HG02970 (cell line): ENCODE data around the gene NAV2.

Source experiments
- ATAC-seq: cut with Tn5 transposase; IDR thresholded peaks from one replicate; pipeline ENCODE4 v1.9.1; 2021; ENCODE audit warnings: mild to moderate bottlenecking, moderate library complexity, moderate number of reproducible peaks; ENCODE audit not compliant: unreplicated experiment, low FRiP score

Gene NAV2

DNA sequence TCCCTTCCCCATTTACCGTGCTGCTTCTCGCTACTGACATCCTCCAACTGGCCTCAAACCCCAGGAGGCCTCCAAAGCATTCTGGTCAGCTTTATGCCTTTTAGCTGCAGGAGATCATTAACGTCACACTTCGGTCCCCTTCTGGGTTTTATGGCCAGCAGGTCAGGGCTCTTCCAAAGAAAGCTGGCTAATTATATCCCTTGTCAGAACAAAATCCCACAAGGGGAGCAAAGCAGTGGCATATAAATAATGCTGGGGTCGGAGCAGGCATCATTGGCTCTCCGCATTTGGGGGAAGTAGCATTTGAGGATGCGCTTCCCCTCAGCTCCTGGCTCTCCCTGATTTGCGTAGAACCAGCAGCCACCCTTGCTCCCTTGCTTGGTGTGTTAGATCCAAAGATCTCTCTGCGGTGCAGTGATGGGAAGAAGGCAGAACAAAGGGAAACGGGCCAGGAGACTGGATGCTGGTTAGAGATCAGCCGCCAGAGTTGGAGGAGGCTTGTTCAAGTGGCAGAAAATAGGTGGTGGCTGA lies 330.2 kb downstream of the NAV2 start:
- ATAC-seq: no peak

GRCh38 chr11:20043992-20044391 lies 331.4 kb downstream of the NAV2 start:
- ATAC-seq: no peak

DNA sequence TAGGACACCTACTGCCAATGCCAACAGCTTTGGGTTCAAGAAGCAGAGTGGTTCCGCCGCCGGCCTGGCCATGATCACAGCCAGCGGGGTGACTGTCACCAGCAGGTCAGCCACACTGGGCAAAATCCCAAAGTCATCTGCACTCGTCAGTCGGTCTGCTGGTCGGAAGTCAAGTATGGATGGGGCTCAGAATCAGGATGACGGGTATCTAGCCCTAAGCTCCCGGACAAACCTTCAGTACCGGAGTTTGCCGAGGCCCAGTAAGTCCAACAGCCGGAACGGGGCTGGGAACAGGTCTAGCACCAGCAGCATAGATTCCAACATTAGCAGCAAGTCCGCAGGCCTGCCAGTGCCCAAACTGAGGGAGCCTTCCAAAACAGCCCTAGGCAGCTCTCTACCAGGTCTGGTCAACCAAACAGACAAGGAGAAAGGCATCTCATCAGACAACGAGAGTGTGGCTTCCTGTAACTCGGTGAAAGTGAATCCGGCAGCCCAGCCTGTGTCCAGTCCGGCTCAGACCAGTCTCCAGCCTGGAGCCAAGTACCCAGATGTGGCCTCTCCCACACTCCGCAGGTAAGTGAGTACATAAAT lies 332.6 kb downstream of the NAV2 start:
- ATAC-seq: no peak

- ATAC-seq: no peak
Observed at GRCh38 chr11:20046416-20046815, 333.8 kb downstream of the NAV2 start.

DNA sequence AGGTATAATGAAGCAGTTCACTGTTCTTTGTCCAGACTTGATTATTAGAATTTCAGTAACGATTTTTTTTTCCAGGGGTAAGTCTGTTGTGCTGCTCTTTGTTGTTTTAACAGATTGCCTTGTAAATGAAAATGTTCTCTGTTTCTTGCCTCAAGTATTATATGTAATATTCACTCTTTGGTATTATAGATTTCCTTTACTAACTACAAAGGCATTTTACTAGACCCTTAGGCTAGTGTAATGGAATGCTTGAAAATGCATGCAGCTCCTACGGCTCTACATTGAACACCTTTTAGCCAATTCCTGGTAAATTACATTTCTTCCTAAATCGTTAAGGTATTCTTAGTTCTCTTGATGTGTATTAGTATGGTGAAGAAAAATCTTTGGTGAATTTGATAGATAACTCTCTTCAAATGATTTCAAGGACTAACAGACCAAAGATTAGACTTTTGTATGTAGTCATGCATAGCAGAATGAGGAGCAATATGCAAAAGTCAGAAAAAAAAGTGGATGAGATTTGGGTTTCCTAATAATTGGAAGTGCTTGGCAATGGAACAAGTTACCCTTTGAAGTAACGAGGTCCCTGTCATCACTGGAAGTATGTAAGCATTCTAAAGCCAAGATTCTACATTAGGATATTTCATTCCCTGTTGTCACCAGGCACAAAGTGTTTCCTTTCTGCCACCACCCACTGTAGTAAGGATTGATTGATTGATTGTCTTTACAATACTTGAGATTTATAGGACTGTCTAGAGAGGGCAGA lies 334.6 kb downstream of the NAV2 start:
- no peak for ATAC-seq

- ATAC-seq: no peak
Observed at GRCh38 chr11:20047769-20048154, 335.1 kb downstream of the NAV2 start.

GRCh38 chr11:20048246-20048645 lies 335.6 kb downstream of the NAV2 start:
- no peak for ATAC-seq

DNA sequence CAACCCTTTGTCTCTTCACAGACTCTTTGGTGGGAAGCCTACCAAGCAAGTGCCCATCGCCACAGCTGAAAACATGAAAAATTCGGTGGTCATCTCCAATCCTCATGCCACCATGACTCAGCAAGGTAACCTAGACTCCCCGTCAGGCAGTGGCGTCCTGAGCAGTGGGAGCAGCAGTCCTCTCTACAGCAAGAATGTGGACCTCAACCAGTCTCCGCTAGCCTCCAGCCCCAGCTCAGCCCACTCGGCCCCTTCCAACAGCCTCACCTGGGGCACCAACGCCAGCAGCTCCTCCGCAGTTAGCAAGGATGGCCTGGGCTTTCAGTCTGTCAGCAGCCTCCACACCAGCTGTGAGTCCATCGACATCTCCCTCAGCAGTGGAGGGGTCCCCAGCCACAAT lies 336.1 kb downstream of the NAV2 start:
- ATAC-seq: no peak

DNA sequence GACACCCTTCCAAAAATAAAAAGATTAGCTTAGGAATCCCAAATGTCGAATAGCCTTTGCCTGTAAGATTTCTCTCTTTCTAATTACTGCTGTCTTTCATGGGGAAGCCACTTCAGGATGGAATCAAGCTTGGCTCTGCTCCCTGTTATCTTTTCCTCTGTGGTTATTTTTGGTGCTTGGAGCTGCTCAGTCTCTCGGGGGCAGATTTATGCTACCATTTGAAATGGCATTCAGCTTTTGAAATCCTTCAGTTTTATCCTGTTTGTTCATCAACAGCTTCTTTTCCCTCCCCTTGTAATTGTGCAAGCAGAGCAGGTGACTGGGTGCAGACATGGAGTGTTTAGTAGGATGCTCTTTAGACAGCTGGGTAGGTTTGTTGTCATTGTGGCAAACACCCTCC lies 336.6 kb downstream of the NAV2 start:
- no peak for ATAC-seq

DNA sequence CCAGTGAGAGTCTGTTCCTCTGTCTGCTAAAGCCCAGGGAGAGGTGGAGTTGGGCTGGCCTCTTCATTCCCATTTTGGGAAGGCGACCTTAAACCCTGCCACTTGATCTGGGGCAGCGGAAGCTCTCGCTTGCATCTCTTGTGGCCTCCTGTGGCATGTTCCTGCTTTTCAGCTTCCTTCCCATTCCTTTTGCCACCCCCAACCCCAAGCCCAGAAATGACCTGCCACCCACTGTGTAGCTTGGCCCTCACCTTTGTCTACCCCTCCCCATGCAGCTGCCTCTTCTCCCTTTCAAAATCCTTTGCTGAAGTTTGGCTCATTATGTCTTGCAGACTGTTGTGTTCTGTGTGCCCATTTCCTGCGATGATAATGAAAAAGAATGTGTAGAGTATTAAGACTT lies 337.4 kb downstream of the NAV2 start:
- ATAC-seq: no peak

DNA sequence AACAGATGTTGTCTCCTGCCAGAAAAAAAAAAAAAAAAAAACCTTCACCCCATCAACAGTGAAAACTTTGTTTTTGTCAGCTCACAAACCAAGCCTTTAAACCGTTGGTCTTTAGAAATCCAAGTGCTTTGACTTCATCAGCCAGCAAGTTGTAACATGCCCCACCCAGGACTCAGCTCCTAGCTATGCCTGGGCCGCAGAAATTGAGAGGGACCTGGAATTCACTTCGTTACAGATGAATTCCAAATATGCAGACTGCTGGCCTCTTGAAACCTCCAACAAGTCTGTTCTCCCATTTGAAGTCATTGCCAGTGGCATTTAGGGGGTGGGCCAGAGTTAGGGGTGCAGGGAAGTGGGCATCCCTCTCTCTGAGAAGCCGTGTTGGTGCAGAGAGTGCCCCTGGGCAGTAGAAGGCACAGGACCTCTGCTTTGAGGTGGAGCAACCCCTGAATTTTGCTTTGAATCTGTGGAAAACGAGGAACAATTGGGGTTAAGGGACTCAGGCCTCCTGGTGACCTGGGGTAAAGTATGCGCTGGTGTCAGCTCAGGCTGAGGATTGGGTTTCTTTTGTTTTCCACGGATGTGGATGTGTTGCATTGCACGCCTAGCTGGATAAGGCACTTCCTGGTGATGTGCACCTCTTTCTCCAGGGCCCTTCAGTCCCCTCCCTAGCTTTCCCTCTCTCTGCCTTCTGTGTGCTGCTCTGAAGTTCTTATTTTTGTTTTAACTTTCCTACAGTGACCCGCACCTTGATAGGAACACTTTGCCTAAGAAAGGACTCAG lies 338.1 kb downstream of the NAV2 start:
- no peak for ATAC-seq

GRCh38 chr11:20051469-20052399 lies 339.1 kb downstream of the NAV2 start:
- ATAC-seq: no peak

- no peak for ATAC-seq
Observed at GRCh38 chr11:20053572-20053971, 340.9 kb downstream of the NAV2 start.

DNA sequence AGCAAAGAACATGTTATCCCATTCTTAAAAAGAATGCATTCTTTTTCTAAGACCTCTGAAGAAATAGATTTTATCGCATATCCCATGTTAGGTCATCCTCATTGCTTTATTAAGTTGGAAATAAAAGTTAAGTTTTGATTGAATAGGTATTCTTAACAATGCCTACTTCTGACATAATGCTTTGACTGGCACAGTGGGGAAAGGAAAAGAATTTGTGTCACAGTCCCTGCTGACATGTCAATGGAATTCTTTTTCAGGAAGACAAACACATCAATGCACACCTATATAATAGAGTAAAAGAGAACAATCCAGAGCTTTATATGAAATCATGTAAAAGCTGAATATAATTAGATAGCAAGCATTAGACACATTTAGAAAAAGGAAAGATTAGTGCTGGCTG lies 341.9 kb downstream of the NAV2 start:
- ATAC-seq: no peak

GRCh38 chr11:20055312-20055711 lies 342.7 kb downstream of the NAV2 start:
- ATAC-seq: no peak

DNA sequence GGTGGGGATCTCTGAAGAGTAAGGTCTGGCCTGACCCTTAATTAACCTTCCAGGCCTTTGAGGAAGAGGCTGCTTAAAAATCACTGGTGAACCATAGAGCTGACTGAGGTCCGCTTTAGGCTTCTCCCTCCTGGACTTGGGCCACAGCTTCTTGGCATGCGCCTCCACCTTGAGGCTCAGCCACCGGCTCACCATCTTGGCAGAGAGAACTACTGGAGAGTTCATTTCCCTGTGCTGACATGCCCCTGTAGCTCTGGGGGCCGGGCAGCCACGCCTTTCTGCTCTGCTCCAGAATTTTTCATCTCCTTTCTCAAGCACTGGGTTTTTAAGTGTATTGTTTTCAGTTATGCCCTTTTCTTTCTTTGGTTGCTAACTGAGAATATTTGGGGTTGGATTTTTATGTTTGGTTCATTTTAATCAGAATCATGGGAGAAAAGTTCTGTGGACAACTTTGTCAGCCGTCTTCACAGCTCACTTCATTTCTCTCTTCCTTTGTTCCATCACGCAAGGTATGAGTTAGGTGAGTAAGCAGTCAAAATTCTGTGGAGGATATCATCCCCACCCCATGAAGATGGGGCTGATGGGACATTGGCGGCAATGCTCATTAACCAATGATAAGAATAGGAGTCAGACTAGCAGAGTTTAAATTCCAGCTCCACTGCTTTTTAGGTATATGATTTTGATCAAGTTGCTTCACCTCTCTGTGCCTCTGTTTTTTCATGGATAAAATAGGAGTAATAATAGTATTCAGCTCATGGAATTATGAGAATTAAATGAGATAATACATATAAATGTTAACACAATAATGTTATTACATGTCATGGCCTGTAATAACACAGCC lies 343.7 kb downstream of the NAV2 start:
- no peak for ATAC-seq

DNA sequence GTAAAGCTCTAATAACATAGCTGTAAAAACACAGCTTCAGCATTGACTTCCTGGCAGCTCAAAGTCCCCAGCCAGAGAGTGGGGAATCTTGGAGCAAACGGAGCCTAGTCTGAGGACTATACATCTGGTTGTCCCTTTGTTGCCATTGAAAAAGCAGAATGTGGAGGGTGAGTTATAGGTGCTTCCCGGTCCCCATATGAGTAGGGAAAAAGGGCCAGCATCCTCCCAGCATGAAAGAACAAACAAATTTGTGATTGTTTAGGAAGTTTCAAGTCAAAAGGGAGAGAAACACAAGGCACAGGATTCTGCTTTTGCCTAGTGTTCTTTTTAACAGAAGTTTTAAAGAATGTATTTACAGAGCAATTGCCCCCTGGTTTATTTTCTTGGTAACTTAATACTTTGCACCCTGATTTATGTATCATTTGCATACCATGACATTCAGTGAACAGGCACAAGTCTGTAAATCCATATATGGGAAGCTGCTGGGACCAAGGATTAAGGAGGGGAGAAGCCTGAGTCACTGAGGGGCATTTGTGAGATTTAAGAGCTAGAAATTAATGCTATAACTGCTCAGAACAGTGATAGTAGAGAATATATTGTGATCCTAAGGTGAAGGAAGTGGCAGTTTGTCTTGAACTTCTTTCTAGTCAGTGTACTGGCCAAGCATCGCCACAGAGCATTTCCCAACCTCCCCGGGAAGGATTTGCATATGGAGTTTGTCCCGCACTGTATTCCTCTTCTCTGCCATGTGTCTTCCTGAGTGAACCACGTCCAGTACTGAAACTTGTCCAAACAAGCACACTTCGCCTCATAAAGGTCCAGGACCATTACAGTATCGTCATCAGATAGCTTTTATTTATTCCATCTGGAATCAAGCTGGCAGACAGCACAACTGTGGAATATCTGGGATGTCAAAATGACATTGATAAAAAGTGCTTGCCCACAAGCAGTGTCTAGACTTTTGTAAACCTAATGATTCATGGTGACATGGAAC lies 344.6 kb downstream of the NAV2 start:
- ATAC-seq: no peak

DNA sequence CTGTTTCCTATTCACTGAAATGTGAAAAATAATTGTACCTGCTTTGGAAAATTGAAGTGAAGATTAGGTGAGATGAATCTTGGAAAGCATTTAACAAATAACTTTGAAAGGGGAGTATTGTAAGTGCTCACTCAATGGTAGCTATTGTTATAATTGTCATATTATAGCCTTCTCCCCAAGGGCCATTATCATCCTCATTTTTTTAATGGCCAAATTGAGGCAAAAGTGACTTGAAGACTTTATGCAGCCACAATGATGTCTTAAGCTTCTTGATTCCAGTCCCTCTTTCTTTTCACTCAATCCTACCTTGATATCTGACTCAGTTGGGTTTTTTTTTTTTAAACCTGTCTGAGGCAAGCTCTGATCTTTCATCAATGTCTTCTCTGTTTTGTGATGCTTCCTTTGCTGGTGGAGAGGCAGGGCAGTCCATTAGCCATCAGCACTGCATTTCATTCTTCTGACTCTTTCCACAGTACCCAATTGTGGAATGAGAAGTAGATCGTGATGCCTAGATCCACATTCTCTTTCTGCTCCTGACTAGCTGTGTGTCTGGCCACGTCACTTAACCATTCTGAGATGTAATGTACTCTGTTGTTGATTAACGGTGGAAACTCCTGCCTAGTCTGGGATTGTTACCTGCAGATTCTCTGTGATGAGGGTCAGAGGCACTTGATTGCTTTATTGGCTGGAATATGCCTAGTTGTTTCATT lies 346.3 kb downstream of the NAV2 start:
- ATAC-seq: no peak
